ENCODE data around the gene GCFC2.
"Not testable (repeated sequence)": the region's sequence is repeated elsewhere in the genome, so short reads cannot be mapped to it uniquely, and the experiment has no call there.

Gene GCFC2

DNA sequence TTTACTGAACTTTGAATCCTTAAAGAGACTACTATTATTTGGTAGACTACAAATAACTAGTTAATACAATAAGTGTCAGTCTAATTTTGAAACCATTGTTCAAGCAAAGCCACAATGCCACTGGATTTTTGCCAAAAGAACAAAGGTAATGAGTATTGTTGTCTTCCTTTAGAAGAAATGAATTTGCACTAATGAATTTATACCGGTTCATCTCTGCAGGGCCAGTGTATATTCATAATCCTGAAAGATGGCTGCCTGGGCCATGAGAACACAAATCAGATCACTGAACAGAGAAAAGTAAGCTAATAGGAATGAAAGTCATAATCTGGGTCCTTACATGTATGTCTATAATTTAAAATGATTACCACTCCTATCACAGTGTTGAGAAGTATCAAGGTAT lies 31.2 kb downstream of the GCFC2 start:
- DNase-seq: no peak

DNA sequence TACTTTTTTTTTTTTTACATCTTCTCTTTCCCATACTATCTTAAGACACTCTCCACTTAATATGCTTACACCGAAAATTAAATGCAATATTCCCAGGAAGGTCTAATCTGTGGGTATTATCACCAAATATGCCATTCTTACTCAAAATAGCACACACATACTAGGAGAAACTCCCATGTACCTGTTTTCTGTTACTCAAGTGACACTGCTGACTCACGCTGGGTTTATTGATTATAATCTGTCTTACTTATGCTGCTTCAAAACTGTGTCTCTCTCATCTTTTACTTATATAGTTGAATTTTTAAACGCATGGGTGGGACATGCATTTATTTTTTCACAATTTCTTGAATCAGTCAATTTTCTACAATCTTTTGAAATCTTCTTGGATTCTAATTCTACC lies 34.3 kb downstream of the GCFC2 start:
- DNase-seq: no peak

DNA sequence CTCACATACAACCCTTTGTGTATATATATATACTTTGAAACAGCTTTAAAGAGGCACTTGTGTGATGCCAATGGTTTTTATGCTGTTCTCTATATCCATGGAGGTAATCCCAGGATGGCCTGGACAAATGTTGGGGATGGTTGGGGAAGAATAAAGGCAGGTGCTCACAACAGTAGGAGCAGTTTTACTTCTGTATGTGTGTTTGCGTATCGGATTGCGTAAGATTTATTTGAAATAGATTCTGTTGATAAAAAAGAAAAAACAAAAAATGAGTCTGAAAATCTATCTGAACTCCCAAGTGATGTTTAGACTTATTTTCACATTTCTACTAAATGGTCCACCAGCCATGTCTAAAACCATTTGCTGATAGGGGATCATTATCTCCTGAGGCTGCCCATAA lies 34.8 kb downstream of the GCFC2 start:
- no peak for DNase-seq

DNA sequence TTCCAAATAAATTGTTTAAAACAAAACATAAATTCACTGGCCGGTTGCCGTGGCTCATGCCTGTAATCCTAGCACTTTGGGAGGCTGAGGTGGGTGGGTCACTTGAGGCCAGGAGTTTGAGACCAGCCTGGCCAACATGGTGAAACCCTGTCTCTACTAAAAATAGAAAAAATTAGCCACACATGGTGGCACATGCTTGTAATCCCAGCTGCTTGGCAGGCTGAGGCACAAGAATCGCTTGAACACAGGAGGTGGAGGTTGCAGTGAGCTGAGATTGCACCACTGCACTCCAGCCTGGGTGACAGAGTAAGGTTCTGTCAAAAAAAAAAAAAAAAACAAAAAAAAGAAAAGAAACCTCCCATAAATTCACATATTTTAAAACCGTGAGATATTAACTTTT lies 35.3 kb downstream of the GCFC2 start:
- DNase-seq: not testable (repeated sequence)

DNA sequence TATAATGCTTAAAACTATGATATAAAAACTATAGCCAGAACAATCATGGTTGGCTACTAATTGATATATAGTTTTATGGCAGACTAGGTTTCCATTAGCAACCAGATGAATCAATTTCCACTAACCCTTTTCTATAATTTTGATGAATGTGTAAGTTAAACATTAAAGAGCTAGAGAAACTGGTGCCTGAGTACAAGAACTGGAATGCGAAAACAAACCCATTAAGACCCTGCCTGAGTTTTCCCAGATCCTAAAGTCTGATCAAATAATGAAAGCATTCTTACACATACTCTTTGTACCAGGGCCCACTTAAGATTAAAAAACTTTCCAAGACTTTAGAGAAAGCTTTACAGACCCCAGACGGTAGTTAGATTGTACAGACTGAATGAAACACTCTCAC lies 42.8 kb downstream of the GCFC2 start:
- no peak for DNase-seq

DNA sequence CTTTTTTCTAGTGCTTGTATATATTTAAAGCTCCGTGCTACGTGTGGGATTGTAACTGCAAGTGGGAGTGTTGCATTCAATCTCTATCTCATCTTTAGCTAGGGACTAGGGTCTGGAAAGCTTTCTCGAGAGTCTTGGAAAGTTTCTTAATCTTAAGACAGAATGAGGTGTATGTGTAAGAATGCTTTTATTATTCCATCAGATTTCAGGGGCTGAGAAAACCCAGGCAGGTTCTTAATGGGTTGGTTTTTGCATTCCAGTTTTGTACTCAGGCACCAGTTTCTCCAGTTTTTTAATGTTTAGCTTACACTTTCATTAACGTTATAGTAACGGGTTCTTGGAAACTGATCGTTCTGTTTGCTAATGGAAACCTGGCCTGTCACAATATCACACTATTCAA lies 43.8 kb downstream of the GCFC2 start:
- no peak for DNase-seq

DNA sequence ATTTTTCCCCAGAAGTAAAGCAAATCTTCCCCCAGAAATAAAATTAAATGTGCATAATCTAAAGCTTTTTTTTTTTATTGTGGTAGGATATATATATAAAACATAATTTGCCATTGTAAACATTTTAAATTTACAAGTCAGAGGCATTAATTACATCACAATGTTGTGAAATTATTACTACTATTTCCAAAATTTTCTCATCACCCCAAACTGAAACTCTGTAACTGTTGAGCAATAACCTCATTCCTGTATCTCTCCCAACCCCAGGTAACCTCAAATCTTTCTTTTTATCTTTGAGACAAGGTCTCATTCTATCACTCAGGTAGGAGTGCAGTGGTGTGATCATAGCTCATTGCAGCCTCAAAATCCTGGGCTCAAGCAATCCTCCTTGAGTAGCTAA lies 52.9 kb downstream of the GCFC2 start:
- DNase-seq: no peak

DNA sequence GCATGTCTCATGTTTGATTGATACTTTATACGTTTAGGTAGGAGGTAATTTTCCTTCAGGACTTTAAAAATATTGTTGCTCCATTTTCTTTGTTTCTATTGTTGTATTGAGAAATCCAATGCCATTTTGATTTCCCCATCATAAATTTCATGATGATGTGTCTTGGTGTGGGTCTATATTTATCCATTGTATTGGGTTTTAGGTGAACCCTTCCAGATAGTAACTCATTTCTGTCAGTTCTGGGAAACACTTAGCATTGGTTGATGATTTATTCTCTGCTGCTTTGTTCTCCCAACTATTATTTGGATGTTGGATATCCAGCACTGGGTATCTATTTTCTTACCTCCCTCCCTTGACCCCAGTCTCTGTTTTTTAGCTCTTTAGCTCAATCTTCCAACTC lies 54.2 kb downstream of the GCFC2 start:
- DNase-seq: no peak

DNA sequence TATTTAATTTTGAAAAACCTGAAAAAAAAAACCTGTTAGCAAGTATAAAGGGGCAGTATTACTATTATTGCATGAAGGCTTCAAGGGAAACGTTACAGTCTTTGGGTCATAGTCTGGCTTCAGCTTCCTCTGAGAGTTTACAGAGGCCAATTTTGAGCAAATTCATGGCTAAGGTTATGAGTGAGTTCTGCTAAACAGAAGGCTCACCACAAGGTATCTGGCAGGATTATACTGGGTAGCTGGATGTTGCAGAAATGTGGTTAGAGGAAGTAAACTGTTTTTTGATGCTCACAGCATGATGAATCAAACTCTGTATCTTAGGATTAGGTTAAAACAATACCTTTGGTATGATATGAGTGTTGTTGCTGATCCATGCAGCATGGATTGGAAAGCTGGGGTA lies 54.9 kb downstream of the GCFC2 start:
- no peak for DNase-seq

DNA sequence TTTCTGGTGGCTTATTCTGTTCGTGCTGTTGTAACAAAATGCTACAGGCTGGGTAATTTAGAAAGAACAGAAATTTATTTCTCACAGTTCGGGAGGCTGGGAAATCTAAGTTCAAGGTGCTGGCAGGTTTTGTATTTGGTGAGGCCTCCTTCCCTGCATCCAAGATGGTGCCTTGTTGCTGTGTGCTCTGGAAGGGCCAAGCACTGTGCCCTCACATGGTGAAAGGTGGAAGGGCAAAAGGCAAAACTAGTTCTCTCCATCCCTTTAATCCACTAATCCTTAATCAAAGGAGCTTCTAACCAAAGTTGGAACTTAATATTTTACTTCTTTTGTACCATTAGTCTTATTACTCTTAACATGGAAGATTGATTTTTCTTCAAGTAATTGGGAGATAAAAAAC lies 56.7 kb downstream of the GCFC2 start:
- no peak for DNase-seq

DNA sequence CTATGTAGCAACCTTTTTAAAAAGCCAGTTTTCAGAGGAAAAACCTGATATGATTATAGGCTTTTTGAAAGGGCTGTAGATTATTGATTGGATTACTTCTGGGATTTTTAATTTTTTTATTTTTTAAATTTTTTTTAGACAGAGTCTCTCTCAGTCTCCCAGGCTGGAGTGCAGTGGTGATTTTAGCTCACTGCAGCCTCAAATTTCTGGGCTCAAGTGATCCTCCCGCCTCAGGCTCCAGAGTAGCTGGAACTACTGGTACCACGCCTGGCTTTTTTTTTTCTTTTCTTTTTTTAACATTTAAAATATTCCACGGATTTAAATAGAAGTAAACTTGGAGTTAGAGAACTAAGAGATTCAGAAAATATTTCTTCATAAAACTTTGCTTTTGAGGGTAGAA lies 62.9 kb downstream of the GCFC2 start:
- DNase-seq: no peak

DNA sequence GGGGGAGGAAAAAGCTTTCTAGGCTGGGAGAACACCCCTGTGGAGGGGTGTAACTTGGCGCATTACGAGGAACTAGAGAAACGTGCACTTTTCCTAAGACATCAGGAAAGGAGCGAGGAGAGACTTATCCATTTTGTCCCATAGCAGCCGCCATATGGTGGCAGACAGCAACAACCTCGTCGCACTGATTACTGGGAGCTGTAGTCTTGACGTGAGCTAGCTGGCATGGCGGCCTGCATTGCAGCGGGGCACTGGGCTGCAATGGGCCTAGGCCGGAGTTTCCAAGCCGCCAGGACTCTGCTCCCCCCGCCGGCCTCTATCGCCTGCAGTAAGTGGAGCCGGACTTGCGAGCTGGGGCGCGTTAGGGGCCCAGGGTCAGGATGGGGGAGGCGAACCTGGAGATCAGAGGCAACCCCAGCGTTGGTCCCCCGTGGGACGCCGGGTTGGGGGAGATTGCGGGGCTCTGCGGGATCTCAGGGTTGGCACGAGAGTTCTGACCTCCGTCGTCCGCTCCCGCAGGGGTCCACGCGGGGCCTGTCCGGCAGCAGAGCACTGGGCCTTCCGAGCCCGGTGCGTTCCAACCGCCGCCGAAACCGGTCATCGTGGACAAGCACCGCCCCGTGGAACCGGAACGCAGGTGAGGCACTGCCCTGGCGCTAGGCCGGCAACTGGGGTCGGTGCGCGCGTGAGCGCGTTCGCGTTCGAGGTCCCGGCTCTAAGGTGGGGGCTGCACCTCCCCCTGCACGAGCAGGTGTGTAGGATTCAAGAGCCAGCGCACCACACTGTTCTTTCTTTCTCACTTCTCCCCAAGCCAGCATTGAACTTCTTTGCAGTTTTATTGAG lies 63.9 kb downstream of the GCFC2 start, which contains the start of gene MRPL19:
Gene MRPL19 (plus strand): TSS at position 201 of the 843 bp plus-strand sequence. CDS start 25 bp downstream, at position 226.
- DNase-seq: peak; percentile 70

DNA sequence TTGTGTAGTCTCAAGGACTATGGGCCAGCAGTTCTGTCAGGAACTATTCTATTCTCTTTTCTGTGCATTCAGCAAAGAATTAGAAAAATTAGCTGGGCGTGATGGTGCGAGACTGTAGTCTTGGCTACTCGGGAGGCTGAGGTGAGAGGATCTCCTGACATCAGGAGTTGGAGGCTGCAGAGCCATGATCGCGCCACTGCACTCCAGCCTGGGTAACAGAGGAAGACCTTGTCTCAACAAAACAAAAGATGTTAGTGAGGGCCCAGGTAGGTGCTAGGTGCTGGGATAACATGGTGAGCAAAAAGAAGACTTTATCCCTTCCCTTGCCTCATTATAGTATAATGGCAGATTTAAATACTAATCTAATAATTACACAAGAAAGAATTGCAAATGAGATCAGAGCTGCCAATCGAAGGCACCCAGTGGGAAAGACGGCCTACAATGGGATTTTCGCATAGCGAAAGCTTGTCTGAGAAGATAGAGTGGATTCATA lies 64.6 kb downstream of the GCFC2 start:
- DNase-seq: no peak

DNA sequence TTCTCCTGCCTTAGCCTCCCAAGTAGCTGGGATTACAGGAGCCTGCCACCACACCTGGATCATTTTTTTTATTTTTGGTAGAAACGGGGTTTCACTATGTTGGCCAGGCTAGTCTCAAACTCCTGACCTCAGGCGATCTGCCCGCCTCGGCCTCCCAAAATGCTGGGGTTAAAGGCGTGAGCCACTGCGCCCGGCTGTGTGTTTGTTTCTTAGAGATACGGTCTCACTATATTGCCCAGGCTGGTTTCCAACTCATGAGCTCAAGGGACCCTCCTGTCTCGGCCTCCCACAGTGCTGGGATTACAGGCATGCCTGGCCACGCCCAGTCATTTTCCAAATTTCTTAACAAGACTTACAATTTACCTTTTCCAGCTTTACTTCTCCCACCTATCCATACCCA lies 65.1 kb downstream of the GCFC2 start:
- no peak for DNase-seq

DNA sequence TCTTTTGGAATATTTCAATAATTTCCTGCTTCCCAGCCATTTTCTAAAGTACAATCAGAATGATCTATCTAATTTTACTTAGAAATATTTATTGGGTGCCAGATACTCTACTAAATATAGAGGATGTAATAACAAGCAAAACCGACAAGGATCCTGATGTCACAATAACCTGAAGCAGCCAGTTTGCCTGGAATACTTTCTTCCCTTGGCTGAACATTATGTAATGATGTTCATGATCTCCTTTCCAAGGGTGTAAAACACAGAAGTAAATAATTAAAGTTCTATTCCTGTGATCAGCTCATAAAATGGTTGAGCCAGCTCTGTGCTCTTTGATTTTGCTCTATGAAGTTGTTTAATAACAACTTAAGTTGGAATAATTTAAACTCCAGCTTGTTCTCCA lies 66.7 kb downstream of the GCFC2 start:
- no peak for DNase-seq

DNA sequence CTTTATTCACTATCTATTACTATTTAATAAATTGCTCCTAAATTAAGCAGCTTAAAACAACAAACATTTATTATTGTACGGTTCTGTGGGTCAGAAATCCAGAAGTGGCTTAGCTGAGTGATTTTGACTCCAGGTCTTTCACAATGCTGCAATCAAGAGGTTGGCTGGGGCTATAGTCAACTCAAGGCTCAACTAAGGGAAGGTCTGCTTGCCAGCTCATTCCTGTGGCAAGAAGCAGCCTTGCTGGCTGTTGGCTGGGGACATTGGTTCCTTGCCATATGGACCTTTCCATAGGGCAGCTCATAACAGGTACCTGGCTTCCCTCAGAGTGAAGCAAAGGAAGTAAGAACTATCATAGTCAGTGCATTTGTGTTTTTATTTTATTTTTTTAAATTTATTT lies 69.1 kb downstream of the GCFC2 start:
- DNase-seq: no peak

DNA sequence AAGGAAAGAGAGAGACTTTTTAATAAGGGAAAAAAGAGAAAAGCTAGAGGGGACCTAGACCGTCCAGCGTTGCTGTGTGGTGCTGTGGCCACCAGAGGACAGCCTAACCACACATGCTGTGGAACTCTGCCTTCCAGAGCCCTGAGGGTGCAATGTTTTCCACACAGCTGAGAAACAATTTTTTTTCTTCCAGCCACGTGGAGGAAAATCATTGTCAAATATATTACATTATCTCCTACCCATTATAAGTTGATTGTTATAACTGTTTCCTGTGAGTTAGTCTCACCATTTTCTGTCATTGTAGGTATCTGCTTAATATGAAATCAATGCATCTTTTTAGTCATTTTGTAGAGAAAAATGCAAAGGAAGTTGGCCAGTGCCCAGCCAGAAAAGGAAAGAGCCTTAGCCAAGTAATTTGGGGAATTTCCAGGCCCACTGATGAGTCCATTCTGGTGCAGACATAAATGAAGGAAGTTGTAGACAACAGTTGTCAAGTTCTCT lies 70.0 kb downstream of the GCFC2 start:
- DNase-seq: peak; percentile 57

DNA sequence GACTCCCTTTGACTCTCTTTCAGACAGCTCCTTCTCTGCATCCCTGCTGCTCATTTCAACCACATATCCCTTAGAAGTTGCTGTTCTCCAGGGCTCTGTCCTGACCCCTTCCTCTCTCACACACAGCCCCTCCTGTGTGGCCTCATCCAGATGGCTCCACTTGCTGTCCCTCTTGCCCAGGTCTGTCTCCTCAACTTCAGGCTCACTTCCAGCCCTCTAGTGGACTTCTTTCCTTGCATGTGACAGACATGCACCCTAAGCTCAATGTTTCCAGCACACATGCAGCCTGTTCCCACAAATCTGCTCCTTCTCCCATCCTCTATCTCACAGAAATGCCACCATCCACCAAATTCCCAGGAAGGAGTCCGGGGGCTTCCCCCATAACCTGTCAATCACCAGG lies 73.1 kb downstream of the GCFC2 start:
- no peak for DNase-seq

DNA sequence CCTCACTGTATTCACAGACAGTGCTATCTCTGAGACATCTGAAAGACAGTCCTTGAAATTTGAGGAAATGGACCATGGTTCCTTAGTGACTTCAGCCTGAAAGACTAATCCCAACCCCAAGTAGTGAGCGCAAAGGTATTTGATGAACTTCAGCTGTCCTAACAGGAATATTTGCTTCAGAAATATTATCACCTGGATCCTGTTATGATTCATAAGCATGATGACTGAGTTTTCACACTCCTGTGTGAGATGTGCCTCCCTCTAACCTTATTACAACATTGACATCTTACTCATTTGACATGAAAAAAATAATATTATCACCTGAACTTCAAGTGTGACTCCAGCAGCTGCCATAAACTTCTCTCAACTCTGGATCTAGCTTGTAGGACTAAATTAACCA lies 75.8 kb downstream of the GCFC2 start:
- no peak for DNase-seq

DNA sequence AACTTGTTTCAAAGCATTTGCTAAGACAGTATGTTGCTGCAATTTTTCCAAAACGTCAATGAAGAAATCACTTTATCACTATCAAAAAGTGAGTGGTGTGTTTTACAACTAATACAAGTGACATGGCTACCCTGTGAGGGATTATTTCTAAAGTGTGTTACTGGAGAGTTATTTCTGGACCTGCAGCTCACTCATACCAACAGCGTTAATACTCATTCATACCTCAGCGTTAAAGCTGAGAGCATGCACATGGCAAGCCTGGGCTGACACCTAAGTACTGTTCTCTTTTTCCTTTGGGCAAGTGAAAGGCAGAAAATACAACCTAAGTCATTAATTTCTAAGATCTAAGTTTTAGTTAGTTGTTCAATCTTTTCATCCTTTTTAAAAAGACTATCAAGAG lies 77.1 kb downstream of the GCFC2 start:
- DNase-seq: no peak

DNA sequence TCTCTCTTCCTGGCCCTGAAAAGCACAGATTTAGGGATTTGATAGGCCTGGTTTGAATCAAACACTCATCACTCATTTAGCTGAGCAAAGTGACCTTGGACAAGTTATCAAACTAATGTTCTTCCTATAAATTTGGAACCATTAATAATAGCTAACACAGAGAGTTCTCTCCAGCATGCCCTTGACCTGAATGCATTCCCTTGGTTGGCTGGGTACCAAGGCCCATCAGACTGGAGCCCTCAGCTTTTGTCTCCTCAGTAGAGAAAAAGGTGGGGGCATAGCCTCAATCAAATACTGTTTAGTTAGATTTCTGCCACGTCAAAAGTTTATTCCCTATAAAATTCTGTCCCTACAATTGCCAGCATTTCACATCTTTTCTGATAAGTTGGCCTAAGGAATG lies 77.9 kb downstream of the GCFC2 start:
- no peak for DNase-seq

DNA sequence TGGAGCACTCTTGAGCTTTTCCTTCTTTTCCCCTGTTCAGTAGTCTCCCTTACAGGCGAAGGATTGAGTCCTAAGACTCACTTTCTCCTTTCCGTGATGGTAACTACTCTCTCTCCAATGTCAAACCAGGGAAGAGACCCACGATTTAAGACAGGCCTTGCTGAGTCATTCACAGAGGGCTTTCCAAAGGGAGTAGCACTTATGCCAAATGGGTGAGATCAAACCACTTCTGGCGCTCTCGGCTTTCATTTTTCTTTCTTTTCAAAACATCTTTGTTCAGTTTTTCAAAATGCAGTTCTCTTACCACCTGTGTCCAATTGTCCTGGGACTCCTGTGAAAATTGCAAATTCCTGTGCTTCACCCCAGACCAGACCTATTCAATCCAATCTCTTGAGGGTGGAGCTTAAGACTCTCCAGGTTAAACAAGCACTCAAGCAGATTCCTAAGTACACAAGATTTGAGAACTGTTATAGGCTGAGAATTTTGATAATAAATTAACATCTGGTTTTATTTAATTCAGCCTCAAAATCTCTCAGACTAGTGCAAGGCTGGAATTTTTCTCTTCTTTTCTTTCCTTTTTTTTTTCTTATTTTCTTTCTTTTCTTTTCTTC lies 78.5 kb downstream of the GCFC2 start:
- no peak for DNase-seq

DNA sequence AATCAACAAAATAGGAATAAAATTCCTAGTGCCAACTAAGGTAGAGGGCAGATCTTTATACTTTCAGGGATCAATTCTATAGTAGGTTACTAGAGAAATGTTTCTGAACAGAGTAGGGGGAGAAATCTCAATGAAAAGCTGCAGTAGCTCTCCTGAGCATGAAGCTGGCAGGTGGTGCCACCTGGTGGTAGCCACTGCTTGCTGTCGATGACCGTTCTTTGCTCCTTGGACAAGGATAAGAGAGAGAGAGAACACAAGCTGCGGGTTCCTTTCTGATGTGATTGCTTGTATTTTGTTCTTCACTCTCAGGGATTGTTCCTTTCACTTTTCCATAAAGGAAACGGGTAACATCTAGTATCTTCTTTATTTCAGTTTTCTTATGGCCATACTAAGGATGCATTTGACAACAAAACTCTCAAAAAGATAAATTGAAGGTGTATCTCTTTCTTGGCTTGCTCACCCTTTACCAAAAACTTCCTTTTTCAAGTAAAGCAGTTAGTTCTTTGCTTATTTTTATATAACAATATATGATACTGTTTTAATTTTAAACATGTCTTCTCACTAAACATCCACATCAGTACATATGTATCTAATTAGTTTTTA lies 82.7 kb downstream of the GCFC2 start:
- DNase-seq: peak; percentile 62

DNA sequence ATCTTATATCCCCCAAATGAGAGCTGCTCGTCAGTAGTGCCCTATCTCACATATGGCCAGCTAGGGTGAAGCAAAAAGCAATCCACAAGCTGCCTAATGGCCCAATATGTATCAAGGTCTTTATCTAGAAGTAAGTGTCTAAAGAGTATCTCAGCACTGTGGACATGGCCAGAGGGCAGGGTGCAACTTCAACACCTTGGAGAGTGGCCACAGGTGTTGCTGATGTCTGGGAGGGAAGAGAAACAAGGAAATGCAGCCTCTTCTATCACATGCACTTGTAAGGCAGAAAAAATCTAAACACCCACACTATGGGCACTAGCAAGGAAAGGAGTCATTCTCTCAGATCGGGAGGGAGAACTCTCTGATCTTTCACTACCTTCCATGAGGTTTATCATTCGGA lies 87.8 kb downstream of the GCFC2 start:
- no peak for DNase-seq

Measured in activated T-cell treated with anti-CD3 and anti-CD28 coated beads, Interleukin-2, amount 50 U/mL, for 1 hour (primary cell).